ENCODE results near the gene MEST. TPM values are rescaled to one million over a fixed set of nuclear protein-coding genes. Genes with fewer than 3 reads are reported as not detected.

The MEST gene
- total RNA-seq, 1 experiment from 2014 or later = 76.9 TPM

DNA sequence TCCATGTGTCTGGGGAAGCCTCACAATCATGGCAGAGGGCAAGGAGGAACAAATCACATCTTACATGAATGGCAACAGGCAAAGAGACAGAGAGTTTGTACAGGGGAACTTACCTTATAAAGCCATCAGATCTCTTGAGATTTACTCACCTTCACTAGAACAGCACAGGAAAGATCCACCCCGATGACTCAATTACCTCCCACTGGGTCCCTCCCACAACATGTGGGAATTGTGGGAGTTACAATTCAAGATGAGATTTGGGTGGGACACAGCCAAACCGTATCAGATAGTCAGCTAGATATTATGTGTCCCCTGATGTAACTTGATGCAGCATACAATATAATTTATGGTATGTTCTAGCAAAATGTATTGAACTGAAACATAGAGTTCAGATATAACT, 36.9 kb upstream of the MEST start:
- intact Hi-C loops (cut with micrococcal nuclease; ENCODE audit: unreplicated experiment) = no loop called here
- BruUV-seq (replicated peaks) = no TSS peak
- TF ChIP-seq, protein P1, sequence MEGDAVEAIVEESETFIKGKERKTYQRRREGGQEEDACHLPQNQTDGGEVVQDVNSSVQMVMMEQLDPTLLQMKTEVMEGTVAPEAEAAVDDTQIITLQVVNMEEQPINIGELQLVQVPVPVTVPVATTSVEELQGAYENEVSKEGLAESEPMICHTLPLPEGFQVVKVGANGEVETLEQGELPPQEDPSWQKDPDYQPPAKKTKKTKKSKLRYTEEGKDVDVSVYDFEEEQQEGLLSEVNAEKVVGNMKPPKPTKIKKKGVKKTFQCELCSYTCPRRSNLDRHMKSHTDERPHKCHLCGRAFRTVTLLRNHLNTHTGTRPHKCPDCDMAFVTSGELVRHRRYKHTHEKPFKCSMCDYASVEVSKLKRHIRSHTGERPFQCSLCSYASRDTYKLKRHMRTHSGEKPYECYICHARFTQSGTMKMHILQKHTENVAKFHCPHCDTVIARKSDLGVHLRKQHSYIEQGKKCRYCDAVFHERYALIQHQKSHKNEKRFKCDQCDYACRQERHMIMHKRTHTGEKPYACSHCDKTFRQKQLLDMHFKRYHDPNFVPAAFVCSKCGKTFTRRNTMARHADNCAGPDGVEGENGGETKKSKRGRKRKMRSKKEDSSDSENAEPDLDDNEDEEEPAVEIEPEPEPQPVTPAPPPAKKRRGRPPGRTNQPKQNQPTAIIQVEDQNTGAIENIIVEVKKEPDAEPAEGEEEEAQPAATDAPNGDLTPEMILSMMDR (conservative IDR thresholded peaks at IDR 0.05) = no peak
- no peak for TF ChIP-seq EZH2 (IDR thresholded peaks at IDR 0.05; ENCODE audit: low read depth)
- H3K27ac ChIP-seq = no peak overlapping the region
- H3K4me1 ChIP-seq (replicated peaks; ENCODE audit: insufficient read depth) = no peaks in the 10 kb centered on the region
- DNase-seq = no peak
- H3K27me3 ChIP-seq (ENCODE audit: insufficient read depth, low read depth) = no peaks in the 10 kb centered on the region
- peaks cover 7% of the 10 kb centered on the region; the same call in 1 of the 2 replicates for H3K9me3 ChIP-seq (ENCODE audit: insufficient read depth, low read depth)
- no peaks in the 10 kb centered on the region for H3F3A ChIP-seq (ENCODE audit: insufficient read depth, low read depth)
- ChIA-PET CTCF (no interaction called here), POLR2A (ENCODE audit: unreplicated experiment) (no interaction called here)
- no peaks in the 10 kb centered on the region for H3K36me3 ChIP-seq (ENCODE audit: low read depth)
- no peaks in the 10 kb centered on the region for H4K20me1 ChIP-seq (ENCODE audit: insufficient read depth)
- H3K4me3 ChIP-seq = no peak overlapping the region
- no peaks in the 10 kb centered on the region for H3K9me2 ChIP-seq (ENCODE audit: insufficient read depth)
- H3K79me2 ChIP-seq (ENCODE audit: low read depth) = no peaks in the 10 kb centered on the region
- no peak overlapping the region for H2AFZ ChIP-seq
- H3K4me2 ChIP-seq = no peak overlapping the region

DNA sequence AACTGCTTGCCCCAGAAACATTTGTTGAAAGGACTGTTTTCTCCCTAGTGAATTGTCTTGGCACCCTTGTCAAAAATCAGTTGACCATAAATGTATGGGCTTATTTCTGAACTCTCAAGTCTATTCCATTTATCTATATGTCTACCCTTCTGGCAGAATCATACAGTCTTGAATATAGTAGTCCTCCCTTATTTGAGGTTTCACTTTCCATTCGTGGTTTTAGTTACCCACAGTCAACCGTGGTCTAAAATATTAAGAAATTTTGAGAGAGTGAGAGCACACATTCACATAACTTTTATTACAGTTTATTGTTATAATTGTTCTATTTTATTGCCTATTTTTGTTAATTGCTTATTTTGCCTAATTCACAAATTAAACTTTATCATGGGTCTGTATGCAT, 33.6 kb upstream of the MEST start:
- Histone ChIP-seq H3K27me3 (ENCODE audit: insufficient read depth, low read depth) (no peaks in the 10 kb centered on the region), H3K9me3 (ENCODE audit: insufficient read depth, low read depth) (peaks cover 7% of the 10 kb centered on the region; the same call in 1 of the 2 replicates), H3K4me2 (no peak overlapping the region), H3K4me3 (no peak overlapping the region), H3K79me2 (ENCODE audit: low read depth) (no peaks in the 10 kb centered on the region), H3F3A (ENCODE audit: insufficient read depth, low read depth) (no peaks in the 10 kb centered on the region), H3K9me2 (ENCODE audit: insufficient read depth) (no peaks in the 10 kb centered on the region), H3K4me1 (replicated peaks; ENCODE audit: insufficient read depth) (no peaks in the 10 kb centered on the region), H3K27ac (no peak overlapping the region), H2AFZ (no peak overlapping the region), H3K36me3 (ENCODE audit: low read depth) (no peaks in the 10 kb centered on the region), H4K20me1 (ENCODE audit: insufficient read depth) (no peaks in the 10 kb centered on the region)
- BruUV-seq (replicated peaks) = no TSS peak
- ChIA-PET POLR2A (ENCODE audit: unreplicated experiment) (no interaction called here), CTCF (no interaction called here)
- TF ChIP-seq EZH2 (IDR thresholded peaks at IDR 0.05; ENCODE audit: low read depth) = no peak
- TF ChIP-seq, protein P1 (conservative IDR thresholded peaks at IDR 0.05) = no peak
- no peak for DNase-seq
- intact Hi-C loops (cut with micrococcal nuclease; ENCODE audit: unreplicated experiment) = no loop called here

DNA sequence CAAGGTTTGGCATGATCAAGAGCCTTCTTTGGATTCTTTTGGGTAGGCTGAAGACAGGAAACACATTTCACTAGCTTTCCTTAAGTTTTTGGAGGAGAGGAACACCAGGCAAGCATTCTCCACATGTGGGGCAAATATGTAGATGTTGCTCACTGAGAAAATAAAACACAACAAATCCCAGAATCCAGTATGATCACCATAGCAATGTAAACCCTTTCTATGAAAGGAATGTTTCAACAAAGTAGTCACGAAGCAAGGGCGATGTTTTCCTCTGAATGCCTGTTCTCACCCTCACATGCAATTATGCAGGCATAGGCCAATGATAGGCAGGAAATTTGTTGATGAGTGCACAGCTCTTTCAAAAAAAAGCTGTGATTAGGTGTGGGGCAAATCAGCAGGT, 30.6 kb upstream of the MEST start:
- intact Hi-C loops (cut with micrococcal nuclease; ENCODE audit: unreplicated experiment) = no loop called here
- no TSS peak for BruUV-seq (replicated peaks)
- POLR2A ChIA-PET (ENCODE audit: unreplicated experiment) = no interaction called here

More for the DNA sequence above, 30.6 kb upstream of the MEST start:
- Histone ChIP-seq H3K4me1 (replicated peaks; ENCODE audit: insufficient read depth) (no peaks in the 10 kb centered on the region), H3K27me3 (ENCODE audit: insufficient read depth, low read depth) (no peaks in the 10 kb centered on the region), H2AFZ (no peak overlapping the region), H3K36me3 (ENCODE audit: low read depth) (no peaks in the 10 kb centered on the region), H3K9me3 (ENCODE audit: insufficient read depth, low read depth) (peaks cover 7% of the 10 kb centered on the region; the same call in 1 of the 2 replicates), H3F3A (ENCODE audit: insufficient read depth, low read depth) (no peaks in the 10 kb centered on the region), H3K27ac (no peak overlapping the region), H4K20me1 (ENCODE audit: insufficient read depth) (no peaks in the 10 kb centered on the region), H3K9me2 (ENCODE audit: insufficient read depth) (no peaks in the 10 kb centered on the region), H3K4me2 (no peak overlapping the region), H3K4me3 (no peak overlapping the region), H3K79me2 (ENCODE audit: low read depth) (no peaks in the 10 kb centered on the region)
- CTCF ChIA-PET = no interaction called here
- TF ChIP-seq, protein P1 (conservative IDR thresholded peaks at IDR 0.05) = no peak
- TF ChIP-seq EZH2 (IDR thresholded peaks at IDR 0.05; ENCODE audit: low read depth) = no peak
- DNase-seq = no peak
